ENCODE results near the gene EPHA3. TPM values are rescaled to one million over a fixed set of nuclear protein-coding genes. Genes with fewer than 3 reads are reported as not detected.

The EPHA3 gene
- total and polyA plus RNA-seq, 9 of the 15 experiments (the other 6 are each of a cell fraction or from before 2014, with no cell fraction given), result not detected

- Histone ChIP-seq H3K4me1 (replicated peaks in 1 of 2; ENCODE audit: control insufficient read depth in 2 of 2, insufficient read depth in 2 of 2, low read length in 2 of 2) (no peaks in the 10 kb centered on the region), H3K27me3 (ENCODE audit: control insufficient read depth in 2 of 2, insufficient read depth in 2 of 2, low read length in 2 of 2) (no peaks in the 10 kb centered on the region), H3K27ac (ENCODE audit: extremely low read depth, low read depth, low read length) (no peak overlapping the region), H3K4me3 (no peak overlapping the region), H2AFZ (ENCODE audit: low read depth, low read length) (no peak overlapping the region), H3K9ac (ENCODE audit: insufficient read depth in 1 of 2, low read depth in 2 of 2, low read length in 2 of 2) (no peak overlapping the region), H3K36me3 (ENCODE audit: control insufficient read depth, insufficient read depth, low read length) (no peaks in the 10 kb centered on the region), H4K20me1 (replicated peaks; ENCODE audit: control insufficient read depth, insufficient read depth, low read length) (no peaks in the 10 kb centered on the region), H3K9me1 (ENCODE audit: control insufficient read depth, insufficient read depth, low read length) (no peaks in the 10 kb centered on the region), H3K4me2 (ENCODE audit: insufficient read depth, low read length) (no peak overlapping the region), H3K79me2 (ENCODE audit: control insufficient read depth, insufficient read depth, low read length) (no peaks in the 10 kb centered on the region), H3K9me3 (replicated peaks; ENCODE audit: control insufficient read depth, insufficient read depth, low read depth, low read length) (no peaks in the 10 kb centered on the region)
- no TSS peak for BruUV-seq (replicated peaks)
- intact Hi-C loops (cut with micrococcal nuclease) (no loop called here), in situ Hi-C loops (cut with MboI) (no loop called here)
- WGBS (ENCODE audit: insufficient coverage, low coverage, missing lambda C conversion rate), result 0% methylated on average over 1 of the region's 1 CpG
- DNase-seq (ENCODE audit: extremely low read depth in 1 of 4, low spot score in 3 of 4) (no peak), ATAC-seq (no peak), FAIRE-seq (no peak)
- ChIA-PET CTCF (ENCODE audit: low intra/inter-chr PET ratio) (no interaction called here), POLR2A (no interaction called here)
- TF ChIP-seq FUS (optimal IDR thresholded peaks at IDR 0.05; ENCODE audit: low read depth, low read length), result no peak
- TF ChIP-seq SAFB2 (IDR thresholded peaks at IDR 0.05; ENCODE audit: borderline replicate concordance, low read depth, low read length, severe bottlenecking), result no peak
- no peak for TF ChIP-seq ZNF347 (CRISPR knock-in tag; IDR thresholded peaks at IDR 0.05; ENCODE audit: low read depth)
- no peak for TF ChIP-seq ELK1 (CRISPR knock-in tag; IDR thresholded peaks at IDR 0.05)
- TF ChIP-seq TCF15 (CRISPR knock-in tag; IDR thresholded peaks at IDR 0.05), result no peak
- no peak for TF ChIP-seq MBD1 (CRISPR knock-in tag; IDR thresholded peaks at IDR 0.05)
- TF ChIP-seq UBTF (IDR thresholded peaks at IDR 0.05; ENCODE audit: borderline replicate concordance in 1 of 2, low read depth in 2 of 2, low read length in 2 of 2), result no peak
- TF ChIP-seq POLR2H (tag; IDR thresholded peaks at IDR 0.05; ENCODE audit: low read depth), result no peak
- TF ChIP-seq PHB (CRISPR knock-in tag; IDR thresholded peaks at IDR 0.05), result no peak
- TF ChIP-seq ZFP91 (CRISPR knock-in tag; IDR thresholded peaks at IDR 0.05), result no peak
- TF ChIP-seq CHD4 (IDR thresholded peaks at IDR 0.05; ENCODE audit: insufficient read depth, insufficient replicate concordance, low read depth, low read length, poor library complexity, severe bottlenecking), result no peak
- TF ChIP-seq GATA2 (CRISPR knock-in tag; IDR thresholded peaks at IDR 0.05), result no peak
- TF ChIP-seq ZNF707 (CRISPR knock-in tag; conservative IDR thresholded peaks at IDR 0.05), result no peak
- TF ChIP-seq ETS1 (conservative IDR thresholded peaks at IDR 0.05; ENCODE audit: control insufficient read depth, low read depth, low read length), result no peak
Measured at GRCh38 chr3:89268059-89268458, 160.6 kb downstream of the EPHA3 start.

Data from K562 (cell line).